HepG2 (cell line): ENCODE results near the gene SERINC1. TPM values are rescaled to one million over a fixed set of nuclear protein-coding genes. Genes with fewer than 3 reads are reported as not detected.

Source experiments
- ATAC-seq: fragments of 200-7000 bp; cut with Tn5 transposase; 3 replicates; pipeline ENCODE4 v1.9.1; 2020; ENCODE audit warnings: mild to moderate bottlenecking, moderate library complexity
- BruUV-seq: library from RNA; stranded (reverse); fragments of 400-500 nt; replicated peaks from 2 replicates; lab custom pipeline; 2021; lab: Mats Ljungman, UMichigan
- CTCF ChIA-PET: fragments of 300-600 bp; formaldehyde crosslinking; extraction: SDS; loops from one replicate; lab custom pipeline; 2021; ENCODE audit warnings: low total read pairs, inconsistent platforms, low intra/inter-chr PET ratio; lab: Yijun Ruan, JAX
- POLR2A ChIA-PET: fragments of 350-600 bp; sonication (Branson Sonifier 250); formaldehyde crosslinking; loops from one replicate; lab custom pipeline; 2020; ENCODE audit warnings: antibody characterized with exemption, inconsistent platforms; lab: Yijun Ruan, JAX
- DNase-seq: peaks from one replicate; pipeline ENCODE4 v3.0.0-alpha.2; 2015; ENCODE audit warnings: low spot score
- FAIRE-seq: peaks from 3 replicates; lab custom pipeline; 2011; peaks lifted over from hg19 to GRCh38; lab: Jason Lieb, UNC
- H2AFZ ChIP-seq: one replicate; pipeline ENCODE4 v1.6.1; 2011; ENCODE audit warnings: low read length, inconsistent platforms
- H3K27ac ChIP-seq: fragments of 300-600 bp; 3 replicates; pipeline ENCODE4 v1.8.0; 2011; ENCODE audit warnings: mixed run types, mild to moderate bottlenecking, mixed read lengths, low read length, inconsistent platforms; ENCODE audit not compliant: insufficient read depth; ENCODE audit errors: extremely low read length
- H3K27me3 ChIP-seq, 2 experiments: fragments of 200-600 bp in 1 of 2; 2 replicates in 1 of 2; 3 replicates in 1 of 2; pipeline versions ENCODE4 v1.6.0 to v1.8.0; 2011; ENCODE audit warnings: low read length in 2 of 2, mild to moderate bottlenecking in 2 of 2, moderate library complexity in 2 of 2, inconsistent platforms in 1 of 2; ENCODE audit not compliant: insufficient read depth in 2 of 2, control insufficient read depth in 1 of 2
- H3K36me3 ChIP-seq, 2 experiments: fragments of 200-600 bp in 1 of 2; replicated peaks in 1 of 2; 2 replicates in 1 of 2; 3 replicates in 1 of 2; pipeline versions ENCODE4 v1.5.1 to v1.8.0; 2011; ENCODE audit warnings: low read length in 2 of 2, inconsistent platforms in 1 of 2; ENCODE audit not compliant: insufficient read depth in 2 of 2, control insufficient read depth in 1 of 2
- H3K4me1 ChIP-seq: 2 replicates; pipeline ENCODE4 v1.5.1; 2012; ENCODE audit warnings: low read length, inconsistent platforms; ENCODE audit not compliant: insufficient read depth
- H3K4me2 ChIP-seq: 2 replicates; pipeline ENCODE4 v1.6.0; 2011; ENCODE audit warnings: low read depth, low read length, inconsistent platforms
- H3K4me3 ChIP-seq, 3 experiments: fragments of 200-600 bp in 1 of 3; sonication (generic), shearing (Covaris generic) in 1 of 3; replicated peaks in 1 of 3; 2 replicates each; pipeline ENCODE4 v1.5.1; 2011 to 2016; ENCODE audit warnings: low read length in 3 of 3, inconsistent platforms in 2 of 3, low read depth in 2 of 3, mild to moderate bottlenecking in 2 of 3, control low read depth in 1 of 3, mixed read lengths in 1 of 3; ENCODE audit not compliant: insufficient read depth in 1 of 3
- H3K79me2 ChIP-seq: one replicate; pipeline ENCODE4 v1.6.1; 2011; ENCODE audit warnings: low read length, inconsistent platforms; ENCODE audit not compliant: insufficient read depth
- H3K9ac ChIP-seq: 2 replicates; pipeline ENCODE4 v1.6.0; 2011; ENCODE audit warnings: mild to moderate bottlenecking, low read depth, low read length, inconsistent platforms; ENCODE audit not compliant: insufficient read depth
- H3K9me3 ChIP-seq: 2 replicates; pipeline ENCODE4 v1.5.1; 2012; ENCODE audit warnings: mild to moderate bottlenecking, low read length
- H4K20me1 ChIP-seq: 2 replicates; pipeline ENCODE4 v1.6.0; 2011; ENCODE audit warnings: inconsistent platforms, mild to moderate bottlenecking, low read length, moderate library complexity; ENCODE audit not compliant: insufficient read depth
- FOXM1 ChIP-seq: sonication (generic); formaldehyde crosslinking; IDR thresholded peaks from 2 replicates; pipeline ENCODE4 v1.5.0; 2020; ENCODE audit warnings: missing genetic modification reagents
- HMG20B ChIP-seq: conservative IDR thresholded peaks from 2 replicates; pipeline ENCODE4 v1.6.1; 2016; ENCODE audit warnings: missing genetic modification reagents, missing compliant biosample characterization
- MAFK ChIP-seq, 2 experiments: IDR thresholded peaks in 1 of 2; conservative IDR thresholded peaks in 1 of 2; 2 replicates each; pipeline ENCODE4 v1.6.1; 2011; ENCODE audit warnings: improper control_type of control experiment in 2 of 2, low read length in 2 of 2
- PAX8 ChIP-seq: sonication (generic); formaldehyde crosslinking; IDR thresholded peaks from 2 replicates; pipeline ENCODE4 v1.8.0; 2022; ENCODE audit warnings: mild to moderate bottlenecking, missing genetic modification reagents, borderline replicate concordance
- TBL1XR1 ChIP-seq: fragments of 150-350 bp; IDR thresholded peaks from 2 replicates; pipeline ENCODE4 v1.6.1; 2014; ENCODE audit warnings: borderline replicate concordance, low read length; ENCODE audit not compliant: partially characterized antibody
- THYN1 ChIP-seq: sonication (generic); formaldehyde crosslinking; IDR thresholded peaks from 2 replicates; pipeline ENCODE4 v1.8.1; 2023; ENCODE audit warnings: low read depth, mild to moderate bottlenecking, moderate library complexity, missing genetic modification reagents, borderline replicate concordance
- WIZ ChIP-seq: sonication (generic); formaldehyde crosslinking; IDR thresholded peaks from 2 replicates; pipeline ENCODE4 v1.5.1; 2020; ENCODE audit warnings: mild to moderate bottlenecking, missing genetic modification reagents
- ZNF253 ChIP-seq: sonication (generic); formaldehyde crosslinking; IDR thresholded peaks from 2 replicates; pipeline ENCODE4 v1.8.0; 2022; ENCODE audit warnings: mild to moderate bottlenecking, missing genetic modification reagents, borderline replicate concordance
- ZNF672 ChIP-seq: sonication (generic); formaldehyde crosslinking; IDR thresholded peaks from 2 replicates; pipeline ENCODE4 v1.8.1; 2022; ENCODE audit warnings: missing genetic modification reagents
- WGBS: methylation state at CpG from one replicate; pipeline ENCODE4 v1.1.6; 2017; ENCODE audit warnings: low lambda C conversion rate; 5-methylcytosine and 5-hydroxymethylcytosine counted together
- in situ Hi-C: cut with HindIII; loops from 2 replicates; pipeline ENCODE4 v1.10.0; 2017; ENCODE audit warnings: low pct_unique_long_range_greater_than_20kb; ENCODE audit not compliant: extremely low pct_ligation_motif_present
- intact Hi-C: fragments of 100-400 bp; cut with micrococcal nuclease; formaldehyde crosslinking; loops from one replicate; pipeline ENCODE4 v1.10.0; 2022; ENCODE audit not compliant: unreplicated experiment
- polyA plus RNA-seq, 8 experiments: library from polyadenylated mRNA; depleted of rRNA in 3 of 8; stranded (reverse) in 7 of 8; unstranded in 1 of 8; fragments of >200 nt; fragmentation: Illumina TruSeq in 4 of 8; extraction: Trizol in 4 of 8; gene quantifications; 2 replicates each; pipeline versions ENCODE4 v1.2.1 to v1.2.3, GENCODE V29; 2011 to 2016; ENCODE audit warnings: low read depth in 4 of 8, missing spikeins in 1 of 8, mixed read lengths in 1 of 8; ENCODE audit not compliant: insufficient read depth in 1 of 8
- total RNA-seq, 5 experiments: library from RNA; depleted of rRNA; stranded (reverse); fragments of >200 nt; fragmentation: Illumina TruSeq; extraction: Trizol; gene quantifications; 2 replicates each; pipeline ENCODE4 v1.2.3, GENCODE V29; 2016; ENCODE audit warnings: low read depth in 1 of 5
- TF ChIP-seq, protein P1 (sequence below): sonication (generic); formaldehyde crosslinking; IDR thresholded peaks from 2 replicates; pipeline ENCODE4 v1.5.0; 2020; ENCODE audit warnings: missing genetic modification reagents, mild to moderate bottlenecking, borderline replicate concordance
- TF ChIP-seq, protein P2 (sequence below): sonication (generic); formaldehyde crosslinking; IDR thresholded peaks from 2 replicates; pipeline ENCODE4 v1.4.0; 2020; ENCODE audit warnings: mild to moderate bottlenecking, missing genetic modification reagents

SERINC1 gene
- total and polyA plus RNA-seq, 2 of the 13 experiments (the other 11 are each of a cell fraction or from before 2014, with no cell fraction given), result 93.5 to 112 TPM

DNA sequence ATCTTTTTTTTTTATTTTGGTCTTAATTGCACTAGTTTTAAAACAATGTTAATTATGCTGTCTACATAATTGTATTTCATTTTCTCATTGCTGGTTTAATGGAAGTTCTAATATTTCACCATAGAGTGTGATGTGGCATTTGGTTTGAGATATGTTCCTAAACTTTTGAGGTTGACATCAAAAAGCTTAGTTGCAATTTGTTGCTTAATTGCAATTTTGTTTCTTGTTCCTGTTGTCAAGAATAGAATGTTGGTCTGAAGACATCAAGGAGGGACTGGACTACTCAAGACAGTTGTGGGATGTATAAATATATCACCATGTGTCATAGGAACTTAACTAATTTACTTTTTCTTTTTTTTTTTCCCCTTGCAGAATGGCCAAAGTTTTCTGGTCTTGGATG lies 59.6 kb downstream of the SERINC1 start:
- intact Hi-C loops, result no loop called here
- Histone ChIP-seq H3K4me3 (no peak overlapping the region), H3K9ac (no peak overlapping the region), H3K4me1 (no peaks in the 10 kb centered on the region; the same call in 1 of the 2 replicates), H3K79me2 (peaks cover 51% of the 10 kb centered on the region), H4K20me1 (no peaks in the 10 kb centered on the region), H2AFZ (no peak overlapping the region), H3K9me3 (no peaks in the 10 kb centered on the region), H3K4me2 (no peak overlapping the region), H3K36me3 (peaks cover 2 to 42% of the 10 kb centered on the region in 2 experiments; a peak in 4 of 5 replicates), H3K27ac (no peak overlapping the region), H3K27me3 (no peaks in the 10 kb centered on the region)
- CTCF ChIA-PET, result no interaction called here
- POLR2A ChIA-PET, result interaction anchor here (2.0 kb wide), 1 partner anchor 13 kb away, joined by 4 read pairs; the partner anchor contains the start of gene HSF2
- ATAC-seq (no peak), FAIRE-seq (no peak), DNase-seq (no peak)
- TF ChIP-seq MAFK (conservative IDR thresholded peaks at IDR 0.05 in 1 of 2, IDR thresholded peaks at IDR 0.05 in 1 of 2; ENCODE audit: low read length in 2 of 2), result 0 out of 4 replicates have a peak, but pooled peaks have one; percentile 17 to 18
- TF ChIP-seq THYN1 (CRISPR knock-in tag), result no peak
- no TSS peak for BruUV-seq
- in situ Hi-C loops, result no loop called here

DNA sequence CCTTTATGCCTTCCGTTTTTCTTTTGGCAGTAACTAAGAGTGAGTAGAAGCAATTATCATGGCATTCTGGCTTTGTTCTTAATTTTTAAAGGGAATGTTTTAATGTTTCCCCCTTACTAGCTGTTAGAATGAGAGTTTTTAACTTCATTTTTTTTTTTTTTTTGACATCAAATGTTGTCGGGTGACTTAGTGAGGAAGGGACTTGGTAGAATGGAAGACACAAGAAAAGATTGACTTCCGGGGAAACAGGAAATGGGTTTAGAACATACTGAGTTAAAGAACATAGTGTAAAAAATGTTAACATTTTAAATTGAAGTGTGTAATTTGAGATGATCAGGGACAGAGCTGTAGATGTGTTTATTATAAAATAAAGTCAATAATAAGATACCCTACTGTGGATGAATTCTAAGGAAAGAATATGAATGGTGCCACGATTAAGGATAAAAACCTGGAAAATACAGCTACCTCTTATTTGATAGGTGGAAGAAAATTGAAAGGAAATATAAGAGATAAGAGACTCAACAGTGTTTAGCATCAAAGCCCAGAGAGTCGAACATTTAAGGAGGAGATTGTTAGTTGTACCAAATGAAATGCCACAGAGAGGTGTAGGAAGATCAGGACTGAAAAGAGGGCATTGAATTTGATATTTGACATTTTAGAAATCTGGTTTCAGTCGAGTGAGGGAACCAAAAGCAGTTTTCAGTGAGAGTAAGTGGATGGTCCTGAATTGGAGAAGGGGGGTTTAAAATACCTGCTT lies 62.7 kb downstream of the SERINC1 start:
- CTCF ChIA-PET, result no interaction called here
- POLR2A ChIA-PET, result no interaction called here
- in situ Hi-C loops, result no loop called here
- H3K79me2 ChIP-seq, result peaks cover 82% of the 10 kb centered on the region
- intact Hi-C loops, result no loop called here
- DNase-seq, result no peak
- peaks cover 0 to 14% of the 10 kb centered on the region in 2 experiments; a peak in 2 of 5 replicates for H3K36me3 ChIP-seq
- ATAC-seq, result no peak
- no peak for FAIRE-seq
- H3K4me3 ChIP-seq, result no peak overlapping the region
- H3K9ac ChIP-seq, result no peak overlapping the region
- no TSS peak for BruUV-seq
- no peak overlapping the region for H2AFZ ChIP-seq
- no peak overlapping the region for H3K4me2 ChIP-seq
- H4K20me1 ChIP-seq, result no peaks in the 10 kb centered on the region
- TF ChIP-seq, protein P1, sequence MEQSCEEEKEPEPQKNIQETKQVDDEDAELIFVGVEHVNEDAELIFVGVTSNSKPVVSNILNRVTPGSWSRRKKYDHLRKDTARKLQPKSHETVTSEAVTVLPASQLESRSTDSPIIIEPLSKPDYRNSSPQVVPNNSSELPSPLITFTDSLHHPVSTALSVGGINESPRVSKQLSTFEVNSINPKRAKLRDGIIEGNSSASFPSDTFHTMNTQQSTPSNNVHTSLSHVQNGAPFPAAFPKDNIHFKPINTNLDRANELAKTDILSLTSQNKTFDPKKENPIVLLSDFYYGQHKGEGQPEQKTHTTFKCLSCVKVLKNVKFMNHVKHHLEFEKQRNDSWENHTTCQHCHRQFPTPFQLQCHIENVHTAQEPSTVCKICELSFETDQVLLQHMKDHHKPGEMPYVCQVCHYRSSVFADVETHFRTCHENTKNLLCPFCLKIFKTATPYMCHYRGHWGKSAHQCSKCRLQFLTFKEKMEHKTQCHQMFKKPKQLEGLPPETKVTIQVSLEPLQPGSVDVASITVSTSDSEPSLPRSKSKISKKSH (CRISPR knock-in tag), result no peak
- TF ChIP-seq WIZ (CRISPR knock-in tag) (no peak), HMG20B (CRISPR knock-in tag) (no peak), TBL1XR1 (no peak), PAX8 (no peak), ZNF253 (CRISPR knock-in tag) (no peak), FOXM1 (CRISPR knock-in tag) (no peak), ZNF672 (no peak)
- TF ChIP-seq, protein P2, sequence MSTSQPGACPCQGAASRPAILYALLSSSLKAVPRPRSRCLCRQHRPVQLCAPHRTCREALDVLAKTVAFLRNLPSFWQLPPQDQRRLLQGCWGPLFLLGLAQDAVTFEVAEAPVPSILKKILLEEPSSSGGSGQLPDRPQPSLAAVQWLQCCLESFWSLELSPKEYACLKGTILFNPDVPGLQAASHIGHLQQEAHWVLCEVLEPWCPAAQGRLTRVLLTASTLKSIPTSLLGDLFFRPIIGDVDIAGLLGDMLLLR (CRISPR knock-in tag), result no peak
- H3K27ac ChIP-seq, result no peak overlapping the region
- no peaks in the 10 kb centered on the region for H3K27me3 ChIP-seq
- H3K9me3 ChIP-seq, result no peaks in the 10 kb centered on the region
- WGBS, result 95% methylated on average over 6 of the region's 6 CpGs
- peaks cover 2% of the 10 kb centered on the region; the same call in 1 of the 2 replicates for H3K4me1 ChIP-seq
